HG03135 (cell line): Measurements from ENCODE around the gene GAL3ST1.

Experiments
- ATAC-seq: cut with Tn5 transposase; IDR thresholded peaks from one replicate; pipeline ENCODE4 v1.9.1; 2021; ENCODE audit warnings: mild to moderate bottlenecking, moderate library complexity; ENCODE audit not compliant: unreplicated experiment

The GAL3ST1 gene

GRCh38 chr22:30538280-30538679 is 36.2 kb downstream of the GAL3ST1 start:
- no peak for ATAC-seq

- no peak for ATAC-seq
Observed at GRCh38 chr22:30537083-30537731, 37.3 kb downstream of the GAL3ST1 start.

- ATAC-seq: no peak
Observed at GRCh38 chr22:30535182-30535581, 39.3 kb downstream of the GAL3ST1 start.

- no peak for ATAC-seq
Observed at GRCh38 chr22:30531651-30532608, 42.5 kb downstream of the GAL3ST1 start.

- ATAC-seq: no peak
Observed at GRCh38 chr22:30526656-30527055, 47.8 kb downstream of the GAL3ST1 start.

GRCh38 chr22:30523646-30524489 is 50.6 kb downstream of the GAL3ST1 start:
- ATAC-seq: no peak

GRCh38 chr22:30521368-30522156 is 52.9 kb downstream of the GAL3ST1 start:
- no peak for ATAC-seq

- no peak for ATAC-seq
Observed at GRCh38 chr22:30519842-30520425, 54.5 kb downstream of the GAL3ST1 start.

GRCh38 chr22:30516731-30517130 is 57.7 kb downstream of the GAL3ST1 start:
- no peak for ATAC-seq

GRCh38 chr22:30516273-30516672 is 58.2 kb downstream of the GAL3ST1 start:
- no peak for ATAC-seq

GRCh38 chr22:30514252-30514651 is 60.2 kb downstream of the GAL3ST1 start:
- ATAC-seq: no peak

GRCh38 chr22:30513462-30513861 is 61.0 kb downstream of the GAL3ST1 start:
- no peak for ATAC-seq

GRCh38 chr22:30511911-30512310 is 62.6 kb downstream of the GAL3ST1 start:
- ATAC-seq: no peak

GRCh38 chr22:30511109-30511508 is 63.4 kb downstream of the GAL3ST1 start:
- no peak for ATAC-seq

- ATAC-seq: no peak
Observed at GRCh38 chr22:30508216-30508615, 66.2 kb downstream of the GAL3ST1 start.

GRCh38 chr22:30507670-30508069 is 66.8 kb downstream of the GAL3ST1 start:
- ATAC-seq: no peak

GRCh38 chr22:30506507-30506968 is 67.9 kb downstream of the GAL3ST1 start:
- no peak for ATAC-seq
